Activated T-cell treated with anti-CD3 and anti-CD28 coated beads for 1 hour (primary cell): ENCODE measurements around the gene LRRC61.

ENCODE experiments used
- DNase-seq: peaks from one replicate; pipeline ENCODE4 v3.0.0-alpha.2; 2020; ENCODE audit warnings: low read depth

LRRC61 gene

DNA sequence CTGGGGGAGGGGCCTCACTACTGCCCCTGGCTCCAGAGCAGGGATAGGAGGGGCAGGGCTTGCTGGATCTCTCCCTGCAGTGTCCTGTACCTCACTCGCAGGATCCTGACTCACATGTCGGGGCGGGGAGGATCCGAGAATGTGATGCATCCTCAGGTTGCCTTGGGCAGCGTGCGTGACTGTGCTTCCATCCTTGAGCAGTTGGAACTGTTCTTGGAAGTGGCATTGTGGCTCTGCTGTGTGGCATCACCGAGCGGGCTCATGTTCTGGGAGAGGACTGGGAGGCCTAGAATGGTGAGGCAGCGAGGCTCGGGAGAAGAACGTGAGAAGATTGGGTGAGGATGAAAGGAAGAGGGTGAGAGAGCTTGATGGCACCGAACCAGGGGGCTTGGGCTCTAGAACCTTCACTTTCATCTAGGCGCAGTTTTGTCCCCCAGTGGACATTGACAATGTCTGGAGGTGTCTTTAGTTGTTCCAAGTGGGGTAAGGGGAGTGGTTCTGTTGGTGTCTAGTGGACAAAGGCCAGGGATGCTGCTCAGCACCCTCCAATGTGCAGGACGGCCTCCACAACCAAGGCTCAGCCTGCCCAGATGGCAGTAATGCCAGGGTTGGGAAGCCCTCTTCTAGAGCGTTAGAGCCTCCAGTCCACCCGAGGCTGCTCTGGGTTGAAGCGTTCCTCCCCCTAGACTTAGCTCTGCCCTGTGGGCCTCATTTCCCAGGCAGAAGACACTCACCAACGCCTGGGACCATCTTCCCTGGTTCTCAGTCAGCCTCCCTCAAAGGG, 9.9 kb downstream of the LRRC61 start:
- no peak for DNase-seq

DNA sequence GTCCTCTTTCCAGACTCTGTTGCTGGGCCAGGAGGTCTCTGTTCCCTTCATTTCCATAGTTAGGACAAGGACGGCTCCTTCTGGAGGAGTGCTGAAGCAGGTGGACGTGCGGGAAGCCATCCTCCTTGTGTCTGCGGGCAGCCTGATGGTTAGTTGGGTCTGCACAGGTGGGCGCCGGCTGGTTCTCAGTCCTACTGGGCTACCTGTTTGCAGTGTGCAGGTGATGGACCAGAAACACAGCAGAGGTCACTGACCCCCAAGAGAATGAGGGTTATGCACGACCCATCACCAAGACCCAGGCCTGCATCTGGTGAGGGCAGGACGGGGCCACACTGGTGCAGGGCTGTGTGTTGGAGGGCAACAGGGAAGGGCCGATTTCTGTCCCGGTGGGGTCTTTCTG, 10.5 kb downstream of the LRRC61 start:
- DNase-seq: no peak

DNA sequence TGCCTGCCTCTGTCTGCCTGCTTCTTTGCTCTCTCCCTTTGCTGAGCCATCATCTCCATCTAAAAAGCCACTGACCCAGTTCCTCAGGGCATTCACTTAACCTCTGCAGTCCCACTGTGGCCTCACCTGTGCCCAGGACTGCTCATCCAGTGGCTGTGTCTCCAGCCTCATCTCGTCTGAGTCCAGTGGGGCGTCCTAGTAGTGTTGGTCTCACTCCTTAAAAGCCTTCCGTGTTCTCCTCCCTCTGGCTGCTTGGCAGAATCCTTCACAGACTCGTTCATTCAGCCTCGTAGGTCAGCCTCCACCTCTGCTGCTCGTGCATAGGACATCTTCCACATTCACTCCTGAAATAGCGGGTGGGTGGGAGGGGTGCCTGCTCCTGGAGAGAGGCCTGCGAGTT, 11.0 kb downstream of the LRRC61 start:
- DNase-seq: no peak

DNA sequence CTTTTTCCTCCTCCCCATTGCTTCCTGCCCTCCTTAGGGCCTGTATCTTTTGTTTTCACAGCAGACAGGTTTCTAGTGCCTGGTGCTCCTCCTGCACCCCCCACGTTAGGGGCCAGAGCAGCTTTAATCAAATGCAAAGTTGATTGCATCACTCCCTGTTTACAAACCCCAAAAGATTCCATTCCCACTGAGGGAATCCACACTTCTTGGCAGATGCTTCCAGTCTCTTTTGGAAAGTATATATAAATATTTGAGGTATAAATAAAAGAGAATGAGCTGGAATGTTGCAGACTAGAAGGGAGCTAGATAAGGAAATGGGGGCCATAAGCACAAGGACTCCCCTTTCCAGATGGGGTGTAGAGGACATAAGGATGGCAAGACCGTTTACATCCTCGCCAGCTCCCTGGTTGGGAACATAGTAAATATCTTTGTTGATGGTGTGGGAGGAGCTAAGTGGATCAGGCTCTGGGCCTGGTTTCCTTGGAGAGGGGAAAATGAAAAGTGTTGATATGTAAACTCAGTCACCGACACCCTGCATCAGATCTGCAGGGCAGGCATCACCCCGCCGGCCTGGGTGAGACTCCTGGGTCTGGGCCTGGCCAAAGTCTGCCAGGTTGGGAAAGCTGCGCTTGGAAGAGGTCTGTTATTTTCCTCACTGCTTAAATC, 12.1 kb downstream of the LRRC61 start:
- DNase-seq: no peak

DNA sequence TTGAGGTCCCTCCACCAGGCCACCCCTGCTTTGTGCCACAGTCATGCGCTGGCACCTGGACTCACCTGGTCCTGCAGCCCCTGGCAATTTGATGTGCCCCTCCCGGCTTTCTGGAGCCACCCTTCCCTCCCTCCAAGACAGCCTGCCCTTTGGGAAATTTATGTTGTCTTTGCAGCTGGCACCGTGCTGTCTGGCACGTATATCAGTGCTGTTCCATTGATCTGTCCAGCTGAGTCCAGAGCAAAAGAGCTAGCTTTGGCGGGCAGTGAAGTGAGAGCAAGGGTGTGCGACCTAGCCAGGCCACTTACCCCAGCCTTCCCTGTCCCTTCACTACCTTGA, 12.6 kb downstream of the LRRC61 start:
- DNase-seq: no peak

DNA sequence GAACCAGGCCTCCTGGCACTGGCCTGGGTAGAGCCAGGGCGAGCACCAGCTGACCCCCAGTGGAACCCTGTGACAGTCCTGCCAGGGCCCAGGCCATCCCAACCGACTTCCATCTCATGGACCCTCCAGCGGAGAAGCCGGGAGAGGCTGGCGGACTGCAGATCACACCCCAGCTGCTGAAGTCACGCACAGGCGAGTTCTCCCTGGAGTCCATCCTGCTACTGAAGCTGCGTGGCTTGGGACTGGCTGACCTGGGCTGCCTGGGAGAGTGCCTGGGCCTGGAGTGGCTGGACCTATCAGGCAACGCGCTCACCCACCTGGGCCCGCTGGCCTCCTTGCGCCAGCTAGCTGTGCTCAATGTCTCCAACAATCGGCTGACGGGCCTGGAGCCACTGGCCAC, 13.6 kb downstream of the LRRC61 start:
- DNase-seq: no peak

DNA sequence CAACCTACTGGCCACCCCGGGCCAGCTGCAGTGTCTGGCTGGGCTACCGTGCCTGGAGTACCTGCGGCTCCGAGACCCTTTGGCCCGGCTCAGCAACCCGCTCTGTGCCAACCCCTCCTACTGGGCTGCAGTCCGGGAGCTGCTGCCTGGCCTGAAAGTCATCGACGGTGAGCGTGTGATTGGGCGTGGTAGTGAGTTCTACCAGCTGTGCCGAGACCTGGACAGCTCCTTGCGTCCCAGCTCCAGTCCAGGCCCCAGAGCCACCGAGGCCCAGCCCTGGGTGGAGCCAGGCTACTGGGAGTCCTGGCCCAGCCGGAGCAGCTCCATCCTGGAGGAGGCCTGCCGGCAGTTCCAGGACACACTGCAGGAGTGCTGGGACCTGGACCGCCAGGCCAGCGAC, 14.0 kb downstream of the LRRC61 start:
- DNase-seq: no peak

DNA sequence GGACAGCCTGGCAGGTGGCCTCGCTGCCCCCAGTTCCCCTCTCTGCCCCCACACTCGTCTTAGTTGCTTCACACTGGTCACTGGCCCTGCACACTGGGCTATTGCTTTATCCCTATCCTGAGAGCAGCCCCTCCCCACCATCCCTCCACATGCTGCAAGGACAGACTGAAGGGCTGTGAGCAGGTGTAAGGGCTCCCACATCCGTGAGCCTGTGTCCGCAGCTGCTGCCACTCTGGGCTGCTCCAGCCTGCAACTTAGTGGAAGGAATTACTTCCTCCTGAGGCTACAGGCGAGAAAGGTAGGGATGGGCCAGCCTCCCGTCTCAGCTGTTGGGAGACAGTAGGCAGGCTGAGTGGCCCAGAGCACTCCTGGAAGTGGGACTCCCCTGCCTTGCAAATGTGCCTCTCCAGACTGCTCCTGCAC, 14.5 kb downstream of the LRRC61 start:
- DNase-seq: no peak

DNA sequence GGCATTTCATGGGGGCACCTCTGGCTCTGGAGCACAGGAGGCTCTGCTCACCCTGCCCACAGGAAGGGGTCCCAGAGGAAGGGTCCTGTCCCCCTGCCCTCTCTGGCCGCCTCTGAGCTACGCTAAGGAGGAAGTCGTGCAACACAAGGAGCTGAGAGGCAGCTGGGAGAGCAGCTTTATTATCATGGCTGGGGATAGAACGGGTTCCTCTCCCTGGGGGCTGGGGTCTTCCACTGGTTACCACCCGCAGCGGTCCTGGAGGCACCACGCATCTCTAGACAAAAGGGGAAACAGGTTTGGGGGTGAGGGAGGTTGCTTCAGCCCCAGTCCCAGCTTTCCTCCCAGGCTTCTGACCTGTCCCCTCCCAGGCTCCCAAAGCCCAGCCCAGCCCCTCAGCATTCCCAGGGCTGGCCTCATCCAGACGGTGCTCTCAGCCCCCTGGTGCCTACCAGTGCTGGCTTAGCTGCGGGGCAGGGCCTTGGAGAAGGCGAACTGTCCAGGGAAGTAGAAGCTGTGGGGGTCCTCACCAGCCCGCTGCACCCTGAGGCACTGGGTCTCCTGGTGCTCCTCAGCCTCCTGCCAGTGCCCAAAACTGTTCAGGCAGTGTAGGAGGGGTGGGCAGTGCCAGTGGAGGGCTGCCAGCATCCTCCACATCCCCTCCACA, 15.1 kb downstream of the LRRC61 start:
- no peak for DNase-seq

DNA sequence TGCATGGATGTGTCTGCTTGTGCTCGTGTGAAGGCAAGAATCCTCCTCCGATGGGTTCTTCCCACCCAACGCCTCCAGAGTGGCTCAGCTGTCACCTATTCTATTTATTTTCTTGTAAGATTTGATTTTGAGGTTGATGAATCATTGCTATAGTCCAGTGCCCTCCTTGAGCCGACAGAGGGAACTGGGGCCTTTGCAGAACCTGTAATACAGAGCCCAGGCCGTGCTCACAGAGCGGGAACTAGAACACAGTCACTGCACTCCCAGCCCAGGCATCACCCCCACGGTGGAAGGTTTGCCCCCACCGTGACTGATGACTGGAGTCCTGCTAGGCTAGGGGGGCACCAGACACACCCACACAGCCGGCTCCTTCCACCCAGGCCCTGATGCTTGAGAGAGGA, 16.3 kb downstream of the LRRC61 start:
- DNase-seq: no peak

DNA sequence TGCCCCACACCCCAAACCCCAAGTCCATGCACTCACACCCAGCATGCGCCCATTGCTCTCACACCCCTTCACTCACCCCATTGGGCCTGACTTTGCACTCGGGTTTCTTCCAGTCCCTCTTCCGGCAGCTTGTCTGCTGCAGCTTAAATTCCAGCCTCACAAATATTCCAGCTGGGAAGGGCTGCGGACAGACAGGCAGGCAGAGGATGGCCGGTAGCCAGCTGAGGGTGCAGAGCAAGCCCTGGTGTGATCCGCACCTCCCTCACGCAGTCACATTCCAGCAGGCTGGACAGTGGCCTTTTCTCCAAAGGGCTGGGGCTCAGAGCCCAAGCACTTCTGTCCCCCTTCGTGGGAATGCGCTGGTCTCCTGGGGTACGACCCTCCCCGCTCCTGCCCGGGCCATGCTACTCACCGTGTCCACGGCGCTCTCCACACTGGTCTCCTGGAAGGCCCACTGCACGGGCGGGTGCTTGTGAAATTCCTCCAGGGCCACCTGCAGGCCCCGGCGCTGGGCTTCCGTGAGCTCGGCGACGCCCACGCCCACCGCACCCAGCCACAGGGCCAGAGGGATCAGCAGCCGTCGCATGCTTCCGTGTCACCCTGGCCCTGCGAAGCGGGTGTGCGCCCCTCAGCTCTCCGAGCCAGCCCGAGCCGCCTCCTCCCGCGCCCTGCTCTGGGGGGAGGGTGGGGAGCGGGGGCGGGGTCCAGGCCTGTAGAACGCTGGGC, 17.0 kb downstream of the LRRC61 start:
- DNase-seq: no peak

DNA sequence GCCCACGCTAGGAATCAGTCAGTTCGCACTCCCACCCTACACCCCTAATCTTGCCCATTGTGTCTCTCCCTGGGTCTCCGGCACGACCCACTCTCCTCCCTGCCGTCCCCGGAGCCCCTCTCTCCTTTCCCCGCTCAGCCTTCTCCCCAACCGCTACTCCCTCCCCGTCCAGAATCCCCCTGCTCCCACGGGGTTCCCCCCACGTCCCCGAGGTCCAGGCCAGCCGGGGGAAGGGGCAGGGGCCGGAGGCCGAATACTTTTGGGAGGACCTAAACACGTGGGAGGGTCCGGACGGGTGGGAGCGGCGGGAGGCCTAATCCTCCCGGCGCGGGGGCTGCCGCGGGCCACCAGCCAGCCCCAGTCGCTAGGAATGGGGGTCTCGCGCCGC, 17.7 kb downstream of the LRRC61 start:
- DNase-seq: no peak

DNA sequence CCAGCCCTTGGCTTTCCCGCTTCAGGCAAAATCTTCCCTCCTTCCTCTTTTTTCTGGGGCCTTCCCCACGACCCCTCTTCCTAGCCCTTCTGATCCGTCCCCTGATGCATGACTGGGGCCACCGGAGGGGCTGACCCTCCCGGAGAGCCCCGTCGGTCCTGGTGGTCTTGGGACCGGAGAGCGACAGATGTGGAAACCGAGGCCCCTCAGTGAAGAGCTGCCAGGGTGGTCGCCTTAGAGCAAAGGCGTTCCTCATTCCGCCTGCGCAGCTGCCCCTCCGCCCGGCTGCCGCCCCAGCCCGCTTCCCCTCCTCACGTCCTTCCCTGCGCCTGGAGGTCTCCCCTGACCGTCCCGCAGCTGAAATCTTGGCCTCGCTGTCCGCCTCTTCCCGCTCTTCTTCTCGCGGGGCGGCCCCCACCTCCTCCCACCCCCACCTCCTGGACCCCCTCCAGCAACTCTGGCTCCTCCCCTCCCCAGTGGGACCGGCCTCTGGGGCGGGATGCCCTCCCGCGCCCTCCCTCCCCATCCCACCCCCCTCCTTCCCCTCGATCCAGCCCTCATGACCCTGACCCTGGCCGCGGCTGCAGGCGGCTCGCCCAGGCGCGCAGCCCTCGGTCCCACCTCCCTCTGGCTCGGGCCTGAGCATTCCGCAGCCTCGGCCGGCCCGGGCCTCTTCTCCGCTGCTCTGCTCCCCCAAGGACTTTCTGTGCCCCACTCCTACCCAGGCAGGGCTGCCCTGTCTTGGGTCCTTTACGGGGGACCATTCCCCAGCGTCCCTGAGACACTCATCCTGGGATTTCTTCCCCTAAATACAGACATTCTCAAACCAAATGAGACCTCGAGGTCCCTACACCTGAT, 18.3 kb downstream of the LRRC61 start, which contains the start of gene RARRES2:
TSS of gene RARRES2 (minus strand) at position 367 of the 858 bp plus-strand sequence. CDS start 1,020 bp downstream, outside the sequence.
- DNase-seq: no peak

DNA sequence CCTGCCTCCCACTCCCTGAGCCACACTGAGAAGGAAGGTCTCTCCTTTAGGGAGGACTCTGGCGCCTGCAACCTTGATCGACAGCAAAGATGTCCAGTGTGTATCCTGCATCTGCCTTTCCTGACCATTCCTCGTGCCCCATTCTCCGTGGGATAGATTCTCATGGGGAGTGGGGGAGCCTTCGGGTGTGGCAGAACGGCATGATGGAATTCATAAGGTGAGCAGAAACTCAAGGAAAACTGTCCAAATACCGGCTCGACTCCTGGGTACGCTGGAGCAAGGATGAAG, 18.9 kb downstream of the LRRC61 start:
- DNase-seq: no peak

DNA sequence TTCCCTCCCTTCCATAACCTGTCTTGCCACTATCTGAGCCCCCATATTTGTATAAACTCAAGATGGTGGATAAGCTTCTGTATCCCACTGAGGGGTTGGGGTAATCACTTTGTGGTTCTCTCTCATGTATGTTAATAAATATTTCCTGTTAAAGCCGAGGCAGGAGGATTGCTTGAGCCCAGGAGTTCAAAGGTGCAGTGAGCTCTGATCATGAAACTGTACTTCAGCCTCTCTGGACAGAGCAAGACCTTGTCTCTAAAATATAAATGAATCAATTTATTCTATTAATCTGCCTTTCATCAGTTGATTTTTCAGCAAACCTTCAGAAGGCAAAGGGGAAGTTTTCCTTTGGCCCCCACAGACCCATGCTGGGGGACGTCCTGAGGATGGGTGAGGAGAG, 20.1 kb downstream of the LRRC61 start:
- DNase-seq: no peak

DNA sequence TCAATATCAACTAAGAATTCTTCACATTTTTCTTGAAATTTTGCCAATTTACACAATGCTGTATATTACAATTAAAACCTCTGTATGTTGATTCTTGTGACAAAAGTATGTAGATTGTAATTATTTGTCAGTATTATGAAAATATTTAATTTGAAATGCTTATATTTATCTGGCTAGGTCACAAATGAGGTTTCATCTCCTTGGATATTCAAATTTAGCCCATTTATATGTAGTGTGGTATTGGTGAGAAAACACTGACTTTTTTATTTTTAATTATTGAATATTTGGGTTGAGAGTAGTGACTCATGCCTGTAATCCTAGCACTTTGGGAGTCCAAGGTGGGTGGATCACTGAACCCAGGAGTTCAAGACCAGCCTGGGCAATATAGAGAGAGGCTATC, 21.1 kb downstream of the LRRC61 start:
- DNase-seq: no peak

DNA sequence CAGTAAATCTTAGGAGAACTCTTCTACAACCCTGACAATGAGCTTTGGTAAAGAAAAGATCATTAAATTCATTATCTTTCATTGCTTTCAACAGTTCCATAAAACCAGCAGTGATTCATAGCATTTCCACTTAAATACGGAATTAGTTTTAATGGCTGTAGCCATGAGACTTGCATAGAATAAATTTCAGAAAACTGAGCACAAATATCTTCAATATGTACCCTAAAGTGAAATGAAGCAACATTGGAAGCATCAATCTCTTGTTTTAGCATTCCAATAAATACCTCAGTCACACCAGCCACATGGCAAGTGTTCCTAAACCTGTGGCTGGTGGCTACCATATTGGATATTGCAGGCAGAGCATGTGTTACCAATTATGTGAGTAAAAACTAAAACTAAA, 21.9 kb downstream of the LRRC61 start:
- no peak for DNase-seq

DNA sequence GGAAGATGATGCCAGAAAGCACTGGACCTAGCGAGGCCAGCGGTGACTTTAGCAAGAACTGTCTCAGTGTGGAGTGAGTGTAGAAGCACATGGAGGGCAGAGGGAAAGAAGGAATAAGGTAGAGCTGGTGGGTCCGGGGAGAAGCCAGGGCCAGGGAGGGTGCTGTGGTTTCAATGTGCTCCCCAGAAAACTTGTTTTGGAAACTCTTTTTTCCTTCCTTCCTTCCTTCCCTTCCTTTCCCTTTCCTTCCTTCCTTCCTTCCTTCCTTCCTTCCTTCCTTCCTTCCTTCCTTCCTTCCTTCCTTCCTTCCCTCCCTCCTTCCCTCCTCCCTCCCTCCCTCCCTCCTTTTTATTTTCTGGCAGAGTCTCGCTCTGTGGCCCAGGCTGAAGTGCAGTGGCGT, 23.8 kb downstream of the LRRC61 start:
- no peak for DNase-seq

DNA sequence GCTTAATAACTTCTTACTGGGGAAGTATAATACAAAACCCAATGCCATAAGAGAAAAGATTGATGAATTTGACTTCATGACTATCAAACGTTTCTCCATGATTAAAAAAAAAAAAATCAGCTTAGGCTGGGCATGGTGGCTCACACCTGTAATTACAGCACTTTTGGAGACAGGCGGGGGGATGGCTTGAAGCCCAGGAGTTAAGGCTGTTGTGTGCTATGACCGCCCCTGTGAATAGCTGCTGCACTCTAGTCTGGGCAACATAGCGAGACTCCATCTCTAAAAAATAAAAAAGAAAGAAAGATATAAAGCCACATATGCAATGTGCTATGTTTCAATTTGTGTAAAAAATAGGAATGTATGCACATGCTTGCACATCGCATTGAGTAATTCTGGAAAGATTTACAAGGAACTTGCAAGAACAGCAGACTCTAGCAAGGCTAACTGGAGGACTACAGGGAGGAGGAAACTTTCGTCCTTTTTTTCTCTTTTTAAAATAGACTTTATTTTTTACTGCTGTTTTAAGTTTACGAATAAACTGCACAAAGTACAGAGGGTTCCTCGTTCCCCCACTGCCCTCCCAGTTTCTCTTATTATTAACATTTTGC, 28.5 kb downstream of the LRRC61 start:
- no peak for DNase-seq

DNA sequence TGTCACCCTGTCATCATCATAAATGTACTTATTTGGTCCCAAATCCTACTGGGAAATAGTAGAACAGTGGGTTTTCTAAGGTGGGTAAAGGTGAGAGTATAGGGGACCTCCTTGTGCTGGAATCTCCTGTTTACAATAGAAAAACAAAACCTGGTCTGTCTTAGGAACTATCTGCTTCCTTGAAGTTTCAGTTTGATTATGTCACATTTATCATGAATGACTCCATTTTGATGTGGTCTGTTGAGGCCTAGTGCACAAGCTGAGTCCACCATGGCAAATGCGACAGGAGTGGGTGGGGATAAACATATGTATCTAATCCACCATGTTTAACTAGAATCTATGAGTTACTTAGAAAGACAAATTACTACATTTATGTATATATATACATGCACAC, 32.5 kb downstream of the LRRC61 start:
- no peak for DNase-seq

DNA sequence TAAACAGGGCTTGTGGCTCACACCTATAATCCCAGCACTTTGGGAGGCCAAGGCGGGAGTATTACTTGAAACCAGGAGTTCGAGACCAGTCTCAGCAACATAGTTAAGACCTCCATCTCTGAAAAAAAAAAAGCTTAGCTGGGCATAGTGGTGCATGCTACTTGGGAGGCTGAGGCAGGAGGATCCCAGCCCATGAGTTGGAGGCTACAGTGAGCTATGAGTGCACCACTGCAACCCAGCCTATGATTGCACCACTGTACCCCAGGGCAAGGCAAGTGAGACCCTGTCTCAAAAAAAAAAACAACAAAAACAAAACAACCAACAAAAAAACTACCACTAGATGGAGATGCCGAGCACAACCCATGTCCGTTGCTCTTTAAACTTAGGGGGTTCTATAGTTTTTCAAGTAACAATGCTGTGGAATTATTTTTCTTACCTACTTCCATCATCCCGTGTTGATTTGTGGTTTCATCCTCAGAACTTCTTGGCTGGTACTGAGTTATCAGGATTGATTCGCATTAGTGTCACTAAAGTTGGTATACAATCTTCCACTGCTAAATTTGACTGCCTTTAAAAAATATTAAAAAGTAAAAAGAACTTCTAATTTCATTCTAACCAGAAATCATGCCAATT, 33.2 kb downstream of the LRRC61 start:
- no peak for DNase-seq
